WERI-Rb-1 (cell line): ENCODE data around the gene HYAL1.

Experiments used
- DNase-seq: peaks from one replicate; pipeline ENCODE4 v3.0.0-alpha.2; 2020
- H3K27ac ChIP-seq: fragments of 250-450 bp; sonication (Bioruptor Pico); 2 replicates; pipeline ENCODE4 v1.5.1; 2020; ENCODE audit warnings: mild to moderate bottlenecking, moderate library complexity
- H3K27me3 ChIP-seq: fragments of 250-450 bp; sonication (Bioruptor Pico); 2 replicates; pipeline ENCODE4 v1.5.1; 2021; ENCODE audit warnings: mild to moderate bottlenecking, low read depth, moderate library complexity; ENCODE audit not compliant: insufficient read depth, severe bottlenecking
- H3K36me3 ChIP-seq: fragments of 250-450 bp; sonication (Bioruptor Pico); 2 replicates; pipeline ENCODE4 v1.5.1; 2020; ENCODE audit warnings: mild to moderate bottlenecking, moderate library complexity
- H3K4me3 ChIP-seq: 2 replicates; pipeline ENCODE4 v1.5.1; 2011; ENCODE audit warnings: low read depth, mild to moderate bottlenecking, control low read depth, low read length
- H3K9me3 ChIP-seq: fragments of 250-450 bp; sonication (Bioruptor Pico); 2 replicates; pipeline ENCODE4 v1.5.1; 2021; ENCODE audit warnings: mild to moderate bottlenecking, moderate library complexity; ENCODE audit not compliant: severe bottlenecking
- CTCF ChIP-seq: IDR thresholded peaks from 2 replicates; pipeline ENCODE4 v1.5.1; 2011; ENCODE audit warnings: low read depth, mild to moderate bottlenecking, control low read depth, inconsistent platforms, low read length

The HYAL1 gene

GRCh38 chr3:50278880-50279224 lies 24.5 kb downstream of the HYAL1 start, which contains the start of gene LSMEM2:
Gene LSMEM2, plus strand, starts transcription at chr3:50279087. Its CDS starts 27 bp downstream, at chr3:50279114.
- H3K4me3 ChIP-seq, result no peak within 1 kb of the TSS
- H3K27me3 ChIP-seq, result no peaks in the 10 kb centered on the region
- no peaks in the 10 kb centered on the region for H3K36me3 ChIP-seq
- H3K27ac ChIP-seq, result no peak within 1 kb of the TSS
- DNase-seq, result no peak
- TF ChIP-seq CTCF, result no peak
- H3K9me3 ChIP-seq, result no peaks in the 10 kb centered on the region

GRCh38 chr3:50278123-50278879 lies 25.1 kb downstream of the HYAL1 start:
- Histone ChIP-seq H3K9me3 (no peaks in the 10 kb centered on the region), H3K36me3 (no peaks in the 10 kb centered on the region), H3K27me3 (peaks cover 2% of the 10 kb centered on the region), H3K4me3 (no peak overlapping the region), H3K27ac (no peak overlapping the region)
- no peak for DNase-seq
- no peak for TF ChIP-seq CTCF

DNA sequence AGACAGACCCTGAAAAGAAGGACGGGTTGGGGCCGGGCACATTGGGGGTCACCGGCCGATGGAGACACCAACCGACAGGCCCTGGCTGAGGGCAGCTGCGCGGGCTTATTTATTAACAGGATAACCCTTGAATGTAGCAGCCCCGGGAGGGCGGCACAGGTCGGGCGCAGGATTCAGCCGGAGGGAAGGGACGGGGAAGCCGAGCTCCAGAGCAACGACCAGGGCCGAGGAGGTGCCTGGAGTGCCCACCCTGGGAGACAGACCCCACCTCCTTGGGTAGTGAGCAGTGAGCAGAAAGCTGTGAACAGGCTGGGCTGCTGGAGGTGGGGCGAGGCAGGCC lies 26.6 kb downstream of the HYAL1 start:
- Histone ChIP-seq H3K27ac (no peak overlapping the region), H3K27me3 (peaks cover 6% of the 10 kb centered on the region), H3K36me3 (no peaks in the 10 kb centered on the region), H3K4me3 (no peak overlapping the region), H3K9me3 (no peaks in the 10 kb centered on the region)
- no peak for DNase-seq
- no peak for TF ChIP-seq CTCF

DNA sequence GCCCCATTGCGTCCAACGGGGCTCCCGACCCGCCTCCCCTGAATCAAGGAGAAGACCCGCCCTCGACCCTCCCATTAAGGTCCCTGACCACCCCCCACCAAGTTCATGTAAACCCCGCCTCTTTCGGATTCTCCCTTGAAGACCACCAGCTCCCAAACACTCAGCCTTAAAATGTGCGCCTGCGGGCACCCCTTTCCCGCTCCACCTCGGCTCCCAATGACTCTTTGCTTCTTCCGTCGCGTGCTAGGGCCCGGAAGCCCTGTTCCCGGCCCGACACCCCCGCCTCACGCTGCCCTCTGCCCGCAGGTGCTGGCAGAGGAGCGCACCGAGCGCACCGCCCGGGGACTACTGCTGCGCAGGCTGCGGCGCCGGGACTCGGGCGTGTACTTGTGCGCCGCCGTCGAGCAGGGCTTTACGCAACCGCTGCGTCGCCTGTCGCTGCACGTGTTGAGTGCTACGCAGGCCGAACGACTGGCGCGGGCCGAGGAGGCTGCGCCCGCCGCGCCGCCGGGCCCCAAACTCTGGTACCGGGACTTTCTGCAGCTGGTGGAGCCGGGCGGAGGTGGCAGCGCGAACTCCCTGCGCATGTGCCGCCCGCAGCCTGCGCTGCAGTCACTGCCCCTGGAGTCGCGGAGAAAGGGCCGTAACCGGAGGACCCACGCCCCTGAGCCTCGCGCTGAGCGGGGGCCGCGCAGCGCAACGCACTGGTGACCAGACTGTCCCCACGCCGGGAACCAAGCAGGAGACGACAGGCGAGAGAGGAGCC lies 27.2 kb downstream of the HYAL1 start:
- Histone ChIP-seq H3K27me3 (peaks cover 6% of the 10 kb centered on the region), H3K4me3 (no peak overlapping the region), H3K27ac (no peak overlapping the region), H3K36me3 (no peaks in the 10 kb centered on the region), H3K9me3 (no peaks in the 10 kb centered on the region)
- DNase-seq, result no peak
- TF ChIP-seq CTCF, result no peak

DNA sequence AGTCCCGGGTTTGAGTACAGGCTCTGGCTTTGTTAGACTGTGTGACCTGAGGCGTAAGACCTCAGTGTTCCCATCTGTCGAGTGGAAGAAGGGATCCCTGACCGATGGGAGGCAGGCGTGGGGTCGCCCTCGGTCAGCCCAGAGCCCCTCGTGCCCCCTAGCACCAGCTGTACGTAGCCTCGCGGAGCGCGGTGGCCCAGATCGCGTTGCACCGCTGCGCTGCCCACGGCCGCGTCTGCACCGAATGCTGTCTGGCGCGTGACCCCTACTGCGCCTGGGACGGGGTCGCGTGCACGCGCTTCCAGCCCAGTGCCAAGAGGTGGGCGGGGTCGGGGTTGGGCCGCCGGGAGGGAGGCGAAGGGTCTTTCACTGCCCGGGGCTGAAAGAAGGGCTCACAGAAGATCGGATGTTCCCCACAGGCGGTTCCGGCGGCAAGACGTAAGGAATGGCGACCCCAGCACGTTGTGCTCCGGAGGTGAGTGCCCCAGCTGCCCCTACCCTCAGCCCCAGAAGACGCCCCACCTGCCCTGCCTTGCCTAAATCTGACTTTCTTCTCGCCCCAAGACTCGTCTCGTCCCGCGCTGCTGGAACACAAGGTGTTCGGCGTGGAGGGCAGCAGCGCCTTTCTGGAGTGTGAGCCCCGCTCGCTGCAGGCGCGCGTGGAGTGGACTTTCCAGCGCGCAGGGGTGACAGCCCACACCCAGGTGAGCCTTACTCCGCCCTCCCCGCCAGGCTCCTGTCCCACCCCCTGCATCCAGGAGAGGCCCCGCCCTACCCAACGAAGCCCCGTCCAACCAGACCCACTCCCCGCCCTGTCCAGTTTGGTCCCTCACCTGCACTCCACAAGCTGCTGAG lies 28.0 kb downstream of the HYAL1 start:
- H3K27me3 ChIP-seq, result peaks cover 6% of the 10 kb centered on the region
- H3K27ac ChIP-seq, result no peak overlapping the region
- H3K4me3 ChIP-seq, result no peak overlapping the region
- no peaks in the 10 kb centered on the region for H3K9me3 ChIP-seq
- H3K36me3 ChIP-seq, result no peaks in the 10 kb centered on the region
- TF ChIP-seq CTCF, result no peak
- no peak for DNase-seq
